GM23338 (cell line): ENCODE measurements around the gene ZSCAN5A. TPM values are rescaled to one million over a fixed set of nuclear protein-coding genes. Genes with fewer than 3 reads are reported as not detected.

ENCODE experiments used
- ATAC-seq: fragments of 200-7000 bp; cut with Tn5 transposase; 3 replicates; pipeline ENCODE4 v1.9.1; 2020
- DNase-seq: peaks from one replicate; pipeline ENCODE4 v3.0.0-alpha.2; 2015; ENCODE audit warnings: low spot score
- H2AFZ ChIP-seq: fragments of 200-600 bp; sonication (generic); 2 replicates; pipeline ENCODE4 v1.8.0; 2016; ENCODE audit warnings: antibody characterized with exemption, mild to moderate bottlenecking, moderate library complexity
- H3F3A ChIP-seq: fragments of 200-600 bp; sonication (generic); replicated peaks from 2 replicates; pipeline ENCODE4 v1.8.0; 2017; ENCODE audit warnings: antibody characterized with exemption, mixed run types, low read depth
- H3K27ac ChIP-seq: fragments of 200-600 bp; sonication (generic); 2 replicates; pipeline ENCODE4 v1.6.1; 2016; ENCODE audit warnings: low read depth
- H3K27me3 ChIP-seq: fragments of 200-600 bp; sonication (generic); 2 replicates; pipeline ENCODE4 v1.8.0; 2016; ENCODE audit warnings: mild to moderate bottlenecking, mixed run types, moderate library complexity; ENCODE audit not compliant: insufficient read depth
- H3K36me3 ChIP-seq: fragments of 200-600 bp; sonication (generic); 2 replicates; pipeline ENCODE4 v1.8.0; 2016; ENCODE audit warnings: mild to moderate bottlenecking; ENCODE audit not compliant: insufficient read depth
- H3K4me1 ChIP-seq: fragments of 200-600 bp; sonication (generic); 2 replicates; pipeline ENCODE4 v1.8.0; 2016; ENCODE audit warnings: mild to moderate bottlenecking, moderate library complexity; ENCODE audit not compliant: insufficient read depth
- H3K4me2 ChIP-seq: fragments of 200-600 bp; sonication (generic); 2 replicates; pipeline ENCODE4 v1.7.1; 2017; ENCODE audit warnings: mixed run types
- H3K4me3 ChIP-seq: fragments of 200-600 bp; sonication (generic); 2 replicates; pipeline ENCODE4 v1.6.1; 2016; ENCODE audit warnings: mixed run types
- H3K79me2 ChIP-seq: fragments of 200-600 bp; sonication (generic); replicated peaks from 2 replicates; pipeline ENCODE4 v1.8.0; 2017; ENCODE audit warnings: mild to moderate bottlenecking; ENCODE audit not compliant: insufficient read depth
- H3K9me2 ChIP-seq: fragments of 200-600 bp; sonication (generic); 2 replicates; pipeline ENCODE4 v1.8.0; 2017; ENCODE audit not compliant: insufficient read depth
- H4K20me1 ChIP-seq: fragments of 200-600 bp; sonication (generic); replicated peaks from 2 replicates; pipeline ENCODE4 v1.8.0; 2017; ENCODE audit warnings: mild to moderate bottlenecking; ENCODE audit not compliant: insufficient read depth
- H3K27ac Mint-ChIP-seq: 2 replicates; pipeline ENCODE4 v1.8.0; 2020; ENCODE audit warnings: inconsistent platforms, mild to moderate bottlenecking, moderate library complexity, mixed read lengths
- H3K27me3 Mint-ChIP-seq: 3 replicates; pipeline ENCODE4 v1.8.0; 2022; ENCODE audit warnings: low read depth, mild to moderate bottlenecking, moderate library complexity, mixed read lengths, inconsistent platforms; ENCODE audit not compliant: insufficient read depth, poor library complexity
- H3K36me3 Mint-ChIP-seq: 3 replicates; pipeline ENCODE4 v1.8.0; 2021; ENCODE audit warnings: low read depth, mild to moderate bottlenecking, inconsistent platforms, moderate library complexity, mixed read lengths
- H3K4me1 Mint-ChIP-seq: 3 replicates; pipeline ENCODE4 v1.8.0; 2020; ENCODE audit warnings: mild to moderate bottlenecking, inconsistent platforms, mixed read lengths
- H3K4me3 Mint-ChIP-seq: 3 replicates; pipeline ENCODE4 v1.8.0; 2021; ENCODE audit warnings: moderate library complexity, mild to moderate bottlenecking, inconsistent platforms, mixed read lengths
- H3K9me3 Mint-ChIP-seq: 3 replicates; pipeline ENCODE4 v1.8.0; 2020; ENCODE audit warnings: moderate library complexity, mild to moderate bottlenecking, inconsistent platforms, mixed read lengths
- POLR2AphosphoS5 ChIP-seq: IDR thresholded peaks from 2 replicates; pipeline ENCODE4 v1.6.1; 2016; ENCODE audit warnings: antibody characterized with exemption, low read depth
- STAT1 ChIP-seq: IDR thresholded peaks from one replicate; pipeline ENCODE4 v1.6.1; 2016; ENCODE audit warnings: antibody characterized with exemption; ENCODE audit not compliant: unreplicated experiment
- ZNF331 ChIP-seq: fragments of 250-450 bp; sonication (Bioruptor Pico); IDR thresholded peaks from 2 replicates; pipeline ENCODE4 v1.5.0; 2020; ENCODE audit warnings: low read depth, mild to moderate bottlenecking, moderate library complexity
- polyA plus RNA-seq: library from polyadenylated mRNA; unstranded; fragments of >200 nt; fragmentation: Nextera tagmentation; extraction: Ambion mirVana; gene quantifications from 2 replicates; pipeline ENCODE4 v1.2.1, GENCODE V29; 2016
- total RNA-seq: library from RNA; depleted of rRNA; stranded (reverse); fragments of >200 nt; shearing (Covaris generic); gene quantifications from 2 replicates; pipeline ENCODE4 v1.2.3, GENCODE V29; 2014
- TF ChIP-seq, protein P1 (sequence below): fragments of 250-450 bp; sonication (Bioruptor Pico); IDR thresholded peaks from 2 replicates; pipeline ENCODE4 v1.5.0; 2020; ENCODE audit warnings: mild to moderate bottlenecking, moderate library complexity
- TF ChIP-seq, protein P2 (sequence below), 2 experiments: fragments of 200-600 bp in 1 of 2; sonication (generic) in 1 of 2; conservative IDR thresholded peaks; 2 replicates each; pipeline versions ENCODE4 v1.5.1 to v1.6.1; 2016 to 2017; ENCODE audit warnings: antibody characterized with exemption in 2 of 2, low read depth in 2 of 2, mild to moderate bottlenecking in 2 of 2, moderate library complexity in 1 of 2

The ZSCAN5A gene
- total and polyA plus RNA-seq, 2 experiments from 2014 or later = 10.2 to 12.5 TPM

DNA sequence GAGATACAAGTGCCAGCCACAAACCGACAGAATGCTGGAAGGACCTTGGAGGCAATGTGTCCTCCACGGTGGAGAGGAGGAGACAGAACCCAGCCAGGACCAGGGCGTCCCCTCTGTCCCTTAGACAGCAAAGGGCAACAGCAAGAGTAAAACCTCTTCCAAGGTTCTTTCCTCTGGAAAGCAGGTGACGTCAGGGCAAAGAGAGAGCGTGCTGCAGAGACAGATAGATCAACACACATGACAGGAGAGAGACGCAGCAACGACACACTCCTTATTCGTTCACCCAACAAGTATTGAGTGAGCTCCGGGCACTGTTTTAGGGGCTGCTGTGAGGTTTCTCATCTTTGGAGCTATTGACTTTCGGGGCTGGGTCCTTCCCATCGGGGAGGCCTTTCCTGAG lies 140.1 kb downstream of the ZSCAN5A start:
- Mint-ChIP-seq H3K9me3 (no peaks in the 10 kb centered on the region; the same call in 2 of the 3 replicates), H3K27me3 (peaks cover 17% of the 10 kb centered on the region), H3K4me3 (no peak overlapping the region), H3K36me3 (no peaks in the 10 kb centered on the region; the same call in 2 of the 3 replicates), H3K27ac (no peak overlapping the region), H3K4me1 (peaks cover 7% of the 10 kb centered on the region)
- Histone ChIP-seq H3K27me3 (no peaks in the 10 kb centered on the region), H3K27ac (no peak overlapping the region), H3K79me2 (no peaks in the 10 kb centered on the region), H3K4me2 (no peak overlapping the region), H4K20me1 (no peaks in the 10 kb centered on the region), H3K4me1 (no peaks in the 10 kb centered on the region), H3K4me3 (no peak overlapping the region), H3K36me3 (no peaks in the 10 kb centered on the region), H3F3A (no peaks in the 10 kb centered on the region), H3K9me2 (no peaks in the 10 kb centered on the region), H2AFZ (no peak overlapping the region)
- ATAC-seq = no peak
- TF ChIP-seq STAT1 = no peak
- TF ChIP-seq, protein P1, sequence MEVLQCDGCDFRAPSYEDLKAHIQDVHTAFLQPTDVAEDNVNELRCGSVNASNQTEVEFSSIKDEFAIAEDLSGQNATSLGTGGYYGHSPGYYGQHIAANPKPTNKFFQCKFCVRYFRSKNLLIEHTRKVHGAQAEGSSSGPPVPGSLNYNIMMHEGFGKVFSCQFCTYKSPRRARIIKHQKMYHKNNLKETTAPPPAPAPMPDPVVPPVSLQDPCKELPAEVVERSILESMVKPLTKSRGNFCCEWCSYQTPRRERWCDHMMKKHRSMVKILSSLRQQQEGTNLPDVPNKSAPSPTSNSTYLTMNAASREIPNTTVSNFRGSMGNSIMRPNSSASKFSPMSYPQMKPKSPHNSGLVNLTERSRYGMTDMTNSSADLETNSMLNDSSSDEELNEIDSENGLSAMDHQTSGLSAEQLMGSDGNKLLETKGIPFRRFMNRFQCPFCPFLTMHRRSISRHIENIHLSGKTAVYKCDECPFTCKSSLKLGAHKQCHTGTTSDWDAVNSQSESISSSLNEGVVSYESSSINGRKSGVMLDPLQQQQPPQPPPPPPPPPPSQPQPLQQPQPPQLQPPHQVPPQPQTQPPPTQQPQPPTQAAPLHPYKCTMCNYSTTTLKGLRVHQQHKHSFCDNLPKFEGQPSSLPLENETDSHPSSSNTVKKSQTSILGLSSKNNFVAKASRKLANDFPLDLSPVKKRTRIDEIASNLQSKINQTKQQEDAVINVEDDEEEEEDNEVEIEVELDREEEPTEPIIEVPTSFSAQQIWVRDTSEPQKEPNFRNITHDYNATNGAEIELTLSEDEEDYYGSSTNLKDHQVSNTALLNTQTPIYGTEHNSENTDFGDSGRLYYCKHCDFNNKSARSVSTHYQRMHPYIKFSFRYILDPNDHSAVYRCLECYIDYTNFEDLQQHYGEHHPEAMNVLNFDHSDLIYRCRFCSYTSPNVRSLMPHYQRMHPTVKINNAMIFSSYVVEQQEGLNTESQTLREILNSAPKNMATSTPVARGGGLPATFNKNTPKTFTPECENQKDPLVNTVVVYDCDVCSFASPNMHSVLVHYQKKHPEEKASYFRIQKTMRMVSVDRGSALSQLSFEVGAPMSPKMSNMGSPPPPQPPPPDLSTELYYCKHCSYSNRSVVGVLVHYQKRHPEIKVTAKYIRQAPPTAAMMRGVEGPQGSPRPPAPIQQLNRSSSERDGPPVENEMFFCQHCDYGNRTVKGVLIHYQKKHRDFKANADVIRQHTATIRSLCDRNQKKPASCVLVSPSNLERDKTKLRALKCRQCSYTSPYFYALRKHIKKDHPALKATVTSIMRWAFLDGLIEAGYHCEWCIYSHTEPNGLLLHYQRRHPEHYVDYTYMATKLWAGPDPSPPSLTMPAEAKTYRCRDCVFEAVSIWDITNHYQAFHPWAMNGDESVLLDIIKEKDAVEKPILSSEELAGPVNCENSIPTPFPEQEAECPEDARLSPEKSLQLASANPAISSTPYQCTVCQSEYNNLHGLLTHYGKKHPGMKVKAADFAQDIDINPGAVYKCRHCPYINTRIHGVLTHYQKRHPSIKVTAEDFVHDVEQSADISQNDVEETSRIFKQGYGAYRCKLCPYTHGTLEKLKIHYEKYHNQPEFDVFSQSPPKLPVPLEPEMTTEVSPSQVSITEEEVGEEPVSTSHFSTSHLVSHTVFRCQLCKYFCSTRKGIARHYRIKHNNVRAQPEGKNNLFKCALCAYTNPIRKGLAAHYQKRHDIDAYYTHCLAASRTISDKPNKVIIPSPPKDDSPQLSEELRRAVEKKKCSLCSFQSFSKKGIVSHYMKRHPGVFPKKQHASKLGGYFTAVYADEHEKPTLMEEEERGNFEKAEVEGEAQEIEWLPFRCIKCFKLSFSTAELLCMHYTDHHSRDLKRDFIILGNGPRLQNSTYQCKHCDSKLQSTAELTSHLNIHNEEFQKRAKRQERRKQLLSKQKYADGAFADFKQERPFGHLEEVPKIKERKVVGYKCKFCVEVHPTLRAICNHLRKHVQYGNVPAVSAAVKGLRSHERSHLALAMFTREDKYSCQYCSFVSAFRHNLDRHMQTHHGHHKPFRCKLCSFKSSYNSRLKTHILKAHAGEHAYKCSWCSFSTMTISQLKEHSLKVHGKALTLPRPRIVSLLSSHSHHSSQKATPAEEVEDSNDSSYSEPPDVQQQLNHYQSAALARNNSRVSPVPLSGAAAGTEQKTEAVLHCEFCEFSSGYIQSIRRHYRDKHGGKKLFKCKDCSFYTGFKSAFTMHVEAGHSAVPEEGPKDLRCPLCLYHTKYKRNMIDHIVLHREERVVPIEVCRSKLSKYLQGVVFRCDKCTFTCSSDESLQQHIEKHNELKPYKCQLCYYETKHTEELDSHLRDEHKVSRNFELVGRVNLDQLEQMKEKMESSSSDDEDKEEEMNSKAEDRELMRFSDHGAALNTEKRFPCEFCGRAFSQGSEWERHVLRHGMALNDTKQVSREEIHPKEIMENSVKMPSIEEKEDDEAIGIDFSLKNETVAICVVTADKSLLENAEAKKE (CRISPR knock-in tag) = no peak
- TF ChIP-seq ZNF331 = no peak
- no peak for TF ChIP-seq POLR2AphosphoS5
- DNase-seq = no peak

DNA sequence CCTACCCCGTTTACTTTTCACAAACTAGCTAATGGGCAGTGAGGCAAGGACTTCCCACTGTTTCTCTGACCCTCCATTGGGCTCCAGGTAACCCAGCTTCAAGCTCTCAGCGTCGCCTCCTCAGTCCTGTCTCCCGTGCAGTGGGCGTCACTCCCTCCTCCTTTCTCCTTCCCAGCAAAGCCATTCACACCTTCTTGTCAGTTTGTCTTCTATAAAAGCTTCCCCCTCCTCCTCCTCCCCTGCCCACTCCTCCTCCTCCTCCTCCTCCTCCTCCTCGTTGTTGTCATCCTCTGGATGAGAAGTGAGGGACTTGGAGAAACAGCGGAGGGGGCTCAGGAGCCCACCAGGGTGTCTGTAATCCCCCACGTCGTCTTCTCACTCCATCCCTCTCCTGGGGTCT lies 140.6 kb downstream of the ZSCAN5A start:
- no peak for DNase-seq
- Histone ChIP-seq H3F3A (no peaks in the 10 kb centered on the region), H3K27ac (no peak overlapping the region), H2AFZ (no peak overlapping the region), H3K4me3 (no peak overlapping the region), H3K36me3 (no peaks in the 10 kb centered on the region), H3K79me2 (no peaks in the 10 kb centered on the region), H3K4me1 (no peaks in the 10 kb centered on the region), H3K4me2 (no peak overlapping the region), H3K9me2 (no peaks in the 10 kb centered on the region), H4K20me1 (no peaks in the 10 kb centered on the region), H3K27me3 (no peaks in the 10 kb centered on the region)
- H3K4me1 Mint-ChIP-seq = peaks cover 7% of the 10 kb centered on the region
- H3K36me3 Mint-ChIP-seq = no peaks in the 10 kb centered on the region; the same call in 2 of the 3 replicates
- H3K9me3 Mint-ChIP-seq = no peaks in the 10 kb centered on the region; the same call in 2 of the 3 replicates
- peaks cover 17% of the 10 kb centered on the region for H3K27me3 Mint-ChIP-seq
- no peak overlapping the region for H3K27ac Mint-ChIP-seq
- H3K4me3 Mint-ChIP-seq = no peak overlapping the region
- ATAC-seq = no peak
- TF ChIP-seq, protein P2, sequence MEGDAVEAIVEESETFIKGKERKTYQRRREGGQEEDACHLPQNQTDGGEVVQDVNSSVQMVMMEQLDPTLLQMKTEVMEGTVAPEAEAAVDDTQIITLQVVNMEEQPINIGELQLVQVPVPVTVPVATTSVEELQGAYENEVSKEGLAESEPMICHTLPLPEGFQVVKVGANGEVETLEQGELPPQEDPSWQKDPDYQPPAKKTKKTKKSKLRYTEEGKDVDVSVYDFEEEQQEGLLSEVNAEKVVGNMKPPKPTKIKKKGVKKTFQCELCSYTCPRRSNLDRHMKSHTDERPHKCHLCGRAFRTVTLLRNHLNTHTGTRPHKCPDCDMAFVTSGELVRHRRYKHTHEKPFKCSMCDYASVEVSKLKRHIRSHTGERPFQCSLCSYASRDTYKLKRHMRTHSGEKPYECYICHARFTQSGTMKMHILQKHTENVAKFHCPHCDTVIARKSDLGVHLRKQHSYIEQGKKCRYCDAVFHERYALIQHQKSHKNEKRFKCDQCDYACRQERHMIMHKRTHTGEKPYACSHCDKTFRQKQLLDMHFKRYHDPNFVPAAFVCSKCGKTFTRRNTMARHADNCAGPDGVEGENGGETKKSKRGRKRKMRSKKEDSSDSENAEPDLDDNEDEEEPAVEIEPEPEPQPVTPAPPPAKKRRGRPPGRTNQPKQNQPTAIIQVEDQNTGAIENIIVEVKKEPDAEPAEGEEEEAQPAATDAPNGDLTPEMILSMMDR (conservative IDR thresholded peaks at IDR 0.05; ENCODE audit: low read depth in 2 of 2) = no peak
- TF ChIP-seq POLR2AphosphoS5 = no peak
- TF ChIP-seq STAT1 = no peak
